ENCODE data around the gene WDR53.

- TF ChIP-seq FOXM1 (IDR thresholded peaks at IDR 0.05; ENCODE audit: borderline replicate concordance, low read depth), result no peak
- no peak for TF ChIP-seq RAD21 (IDR thresholded peaks at IDR 0.05; ENCODE audit: low read depth)
- TF ChIP-seq, protein P1, sequence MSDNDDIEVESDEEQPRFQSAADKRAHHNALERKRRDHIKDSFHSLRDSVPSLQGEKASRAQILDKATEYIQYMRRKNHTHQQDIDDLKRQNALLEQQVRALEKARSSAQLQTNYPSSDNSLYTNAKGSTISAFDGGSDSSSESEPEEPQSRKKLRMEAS (IDR thresholded peaks at IDR 0.05), result no peak
- no peak for TF ChIP-seq TAF1 (IDR thresholded peaks at IDR 0.05; ENCODE audit: low read depth)
- TF ChIP-seq REST (IDR thresholded peaks at IDR 0.05; ENCODE audit: low read depth), result no peak
- TF ChIP-seq CREB1 (IDR thresholded peaks at IDR 0.05; ENCODE audit: low read depth), result no peak
Measured at GRCh38 chr3:196519718-196520082, 48.7 kb downstream of the WDR53 start.
